Measurements from ENCODE around the gene PPP1R12B.

GRCh38 chr1:202568826-202569225 lies 220.3 kb downstream of the PPP1R12B start:
- TF ChIP-seq POLR2AphosphoS5 (IDR thresholded peaks at IDR 0.05): no peak
- no peak for TF ChIP-seq CTCF (IDR thresholded peaks at IDR 0.05)
- TF ChIP-seq POLR2A (IDR thresholded peaks at IDR 0.05): no peak
- no peak for TF ChIP-seq EP300 (IDR thresholded peaks at IDR 0.05)

All from gastroesophageal sphincter (tissue), 3 donors.